NCI-H345 treated with DMSO at 0.1 percent for 48 hours (cell line): ENCODE results near the gene KCNQ1OT1.

Experiments used
- DNase-seq: peaks from one replicate; lab custom pipeline; 2025; ENCODE audit not compliant: unreplicated experiment; lab: John Stamatoyannopoulos, UW

KCNQ1OT1 gene

DNA sequence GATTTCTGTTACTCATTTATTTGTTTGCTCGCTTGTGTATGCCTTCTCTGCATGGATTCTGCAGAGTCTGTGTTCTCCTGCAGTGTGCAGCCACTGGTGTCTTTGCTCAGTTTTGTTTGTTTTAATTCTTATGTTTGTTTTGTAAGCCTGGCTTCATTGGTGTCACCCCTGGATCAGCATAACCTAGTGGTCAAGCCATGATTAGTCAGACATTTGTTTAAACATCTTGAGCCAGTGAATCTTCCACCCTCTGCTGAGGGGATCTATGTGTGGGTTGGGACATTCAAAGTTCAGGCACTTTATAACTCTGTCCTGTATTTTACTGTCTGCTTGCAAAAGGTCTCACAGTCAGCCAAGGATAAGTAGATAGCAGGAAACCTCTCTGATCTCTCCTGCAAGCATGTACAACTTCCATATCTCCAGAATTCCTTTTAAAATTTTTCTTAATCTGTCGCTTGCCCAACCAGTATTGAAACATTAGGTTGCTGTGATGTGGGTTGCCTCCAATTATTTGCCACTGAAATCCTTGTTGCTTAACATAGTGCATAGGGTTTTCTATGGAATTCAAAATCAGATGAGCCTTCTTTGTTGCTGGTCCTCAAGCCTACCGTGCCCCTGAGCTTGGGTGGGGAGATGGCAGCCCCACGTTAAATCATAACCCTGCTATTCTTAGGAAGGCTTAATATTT is 86.8 kb downstream of the KCNQ1OT1 start:
- DNase-seq: no peak

DNA sequence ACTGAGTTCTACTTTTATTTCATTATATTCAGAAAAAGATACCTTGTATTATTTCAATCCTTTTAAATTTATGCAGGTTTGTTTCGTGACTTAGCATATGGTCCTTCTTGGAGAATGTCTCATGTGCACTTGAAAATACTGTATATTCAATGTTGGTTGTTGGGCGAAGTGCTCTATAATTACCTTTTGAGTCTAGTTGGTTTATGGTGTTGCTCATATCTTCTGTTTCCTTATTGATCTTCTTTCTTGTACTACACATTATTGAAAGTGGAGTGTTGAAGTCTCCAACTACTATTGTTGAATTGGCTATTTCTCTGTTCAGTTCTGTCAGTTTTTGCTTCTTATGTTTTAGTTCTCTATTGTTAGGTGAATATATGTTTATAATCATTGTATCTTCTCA is 90.4 kb downstream of the KCNQ1OT1 start:
- DNase-seq: no peak

DNA sequence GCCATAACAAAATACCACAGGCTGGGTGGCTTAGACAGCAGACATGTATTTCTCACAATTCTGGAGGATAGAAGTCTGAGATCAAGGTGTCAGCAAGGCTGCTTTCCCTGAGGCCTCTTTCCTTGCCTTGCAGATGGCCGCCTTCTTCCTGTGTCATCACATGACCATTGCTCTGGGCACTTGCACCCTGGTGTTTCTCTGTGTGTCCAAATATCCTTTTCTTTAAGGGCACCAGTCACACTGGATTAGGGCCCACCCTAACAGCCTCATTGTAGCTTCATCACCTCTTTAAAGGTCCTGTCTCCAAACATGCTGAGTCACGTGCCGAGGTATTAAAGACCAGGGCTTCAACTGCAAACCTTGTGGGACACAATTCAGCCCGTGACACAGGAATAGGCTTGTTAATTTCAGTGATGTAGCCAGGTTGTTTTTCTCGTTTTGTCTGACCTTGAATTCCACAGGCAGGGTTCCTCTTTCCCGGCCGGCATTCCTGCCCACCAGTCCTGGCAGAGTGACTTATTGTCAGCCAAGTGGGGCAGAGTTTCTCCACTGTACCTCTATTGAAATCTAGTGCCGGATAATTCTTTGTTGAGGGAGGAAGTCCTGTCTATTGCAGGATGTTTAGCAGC is 100.1 kb downstream of the KCNQ1OT1 start:
- DNase-seq: no peak

DNA sequence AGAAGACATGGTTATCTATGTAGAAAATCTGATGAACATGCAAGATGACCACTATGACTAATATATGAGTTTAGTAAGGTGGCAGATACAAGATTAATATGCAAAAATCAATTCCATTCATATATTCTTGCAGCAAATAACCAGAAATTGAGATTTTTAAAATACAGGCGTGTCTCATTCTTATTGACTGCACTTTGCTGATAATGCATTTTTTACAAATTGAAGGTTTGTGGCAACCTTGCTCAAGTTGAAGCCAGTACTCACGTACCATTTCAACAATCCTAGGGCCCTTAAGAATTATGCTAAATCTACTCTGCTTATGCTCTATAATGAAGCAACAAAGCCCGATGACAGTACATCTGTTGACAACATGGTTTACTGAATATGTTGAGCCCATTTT is 104.6 kb downstream of the KCNQ1OT1 start:
- DNase-seq: no peak

DNA sequence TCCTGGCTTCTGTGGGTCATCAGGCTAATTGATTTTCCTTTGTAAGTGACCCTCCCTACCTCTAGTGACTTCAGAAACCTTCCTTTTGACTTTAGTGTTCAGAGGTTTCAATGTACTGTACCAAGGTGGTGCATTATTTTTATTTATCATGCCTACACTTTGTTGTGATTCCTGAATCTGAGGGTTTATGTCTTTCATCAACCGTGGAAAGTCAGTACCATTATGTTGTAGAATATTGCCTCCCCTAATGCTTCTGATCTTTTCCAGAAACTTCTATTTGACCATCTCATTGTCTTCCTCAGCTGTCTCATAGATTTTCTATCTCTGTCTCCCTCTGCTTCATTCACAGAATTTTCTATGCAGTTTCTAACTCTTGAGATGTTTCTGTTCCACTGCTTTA is 105.5 kb downstream of the KCNQ1OT1 start:
- DNase-seq: no peak

DNA sequence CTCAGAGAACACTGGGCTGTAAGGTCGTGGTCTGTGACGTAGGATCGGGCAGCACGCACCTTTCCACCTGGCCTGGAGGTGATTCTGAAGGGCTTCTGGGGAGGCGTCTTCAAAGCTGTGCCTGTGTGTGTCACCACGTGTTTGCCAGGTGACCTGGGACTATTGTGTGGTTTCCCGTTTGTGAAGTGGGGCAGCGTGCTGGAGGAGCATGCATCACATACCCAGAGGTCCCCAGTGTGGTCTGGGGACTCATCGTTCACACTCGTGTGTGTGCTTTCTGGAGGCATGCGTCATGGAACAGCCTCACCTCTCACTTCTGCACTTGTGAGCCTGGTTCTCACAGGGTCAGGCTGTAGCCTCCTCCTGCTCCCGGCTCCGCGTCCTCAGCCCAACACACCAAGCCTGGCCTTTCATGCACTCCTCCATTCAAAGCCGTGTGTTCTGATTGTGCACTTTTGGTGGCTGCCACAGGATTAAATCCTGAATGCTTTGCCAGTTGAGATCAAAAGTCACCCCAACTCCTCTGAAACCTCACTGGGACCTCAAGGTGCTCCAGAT is 106.3 kb downstream of the KCNQ1OT1 start:
- DNase-seq: no peak

DNA sequence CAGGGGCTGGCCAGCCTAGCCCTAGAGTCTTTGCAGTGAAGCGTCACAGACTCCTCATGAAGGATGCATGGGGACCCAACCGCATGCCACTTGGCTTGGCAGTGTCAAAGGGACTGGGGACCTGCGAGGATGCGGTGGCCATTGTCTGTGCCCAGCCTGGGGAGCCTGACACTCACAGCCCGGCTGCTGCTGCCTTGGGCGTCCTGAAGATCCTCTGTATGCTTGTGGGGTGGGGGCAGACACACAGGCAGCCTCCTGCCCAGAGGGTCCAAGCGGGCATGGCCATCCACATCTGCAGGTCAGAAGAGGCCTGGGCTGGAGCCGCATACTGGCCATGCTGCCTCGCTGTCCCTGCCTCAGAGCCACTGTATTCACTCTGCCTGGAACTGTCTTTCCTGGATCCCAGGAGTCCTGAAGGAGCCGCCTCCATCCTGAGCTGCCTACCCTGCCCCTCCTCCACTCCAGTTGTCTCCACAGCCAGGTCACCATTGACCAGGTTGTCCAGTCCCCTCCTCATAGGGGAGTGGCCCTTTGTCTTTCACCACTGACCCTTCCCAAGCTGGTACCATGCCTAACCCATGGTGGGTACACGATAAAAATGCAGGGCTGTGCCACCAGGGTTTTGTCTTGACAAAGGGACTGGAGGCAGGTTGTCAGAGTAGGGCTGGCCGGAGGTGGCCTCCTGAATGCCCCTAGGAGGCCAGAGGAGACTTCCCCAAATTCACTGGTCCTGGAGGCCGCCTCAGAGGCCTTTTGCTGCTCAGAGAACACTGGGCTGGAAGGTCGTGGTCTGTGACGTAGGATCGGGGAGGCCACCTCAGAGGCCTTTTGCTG is 107.0 kb downstream of the KCNQ1OT1 start:
- DNase-seq: no peak

DNA sequence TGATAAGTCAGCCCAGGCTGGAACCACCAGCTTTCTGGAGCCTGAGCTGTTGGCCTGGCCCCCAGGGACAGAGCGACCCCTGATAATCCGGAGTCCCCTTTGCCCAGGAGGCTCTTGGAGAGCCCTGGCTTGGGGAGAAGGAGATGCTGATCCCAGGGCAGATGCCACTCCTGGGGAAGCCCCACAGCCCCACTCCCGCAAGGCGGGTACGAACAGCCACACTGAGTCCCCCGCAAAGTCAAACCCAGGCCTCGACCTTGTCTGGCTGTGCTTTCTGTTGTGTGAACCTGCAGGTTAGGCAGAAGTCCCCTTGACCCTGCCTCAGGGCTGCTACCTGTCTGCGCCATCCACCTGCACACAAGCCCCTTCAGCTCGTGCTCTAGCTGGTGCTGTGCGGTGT is 108.0 kb downstream of the KCNQ1OT1 start:
- no peak for DNase-seq

DNA sequence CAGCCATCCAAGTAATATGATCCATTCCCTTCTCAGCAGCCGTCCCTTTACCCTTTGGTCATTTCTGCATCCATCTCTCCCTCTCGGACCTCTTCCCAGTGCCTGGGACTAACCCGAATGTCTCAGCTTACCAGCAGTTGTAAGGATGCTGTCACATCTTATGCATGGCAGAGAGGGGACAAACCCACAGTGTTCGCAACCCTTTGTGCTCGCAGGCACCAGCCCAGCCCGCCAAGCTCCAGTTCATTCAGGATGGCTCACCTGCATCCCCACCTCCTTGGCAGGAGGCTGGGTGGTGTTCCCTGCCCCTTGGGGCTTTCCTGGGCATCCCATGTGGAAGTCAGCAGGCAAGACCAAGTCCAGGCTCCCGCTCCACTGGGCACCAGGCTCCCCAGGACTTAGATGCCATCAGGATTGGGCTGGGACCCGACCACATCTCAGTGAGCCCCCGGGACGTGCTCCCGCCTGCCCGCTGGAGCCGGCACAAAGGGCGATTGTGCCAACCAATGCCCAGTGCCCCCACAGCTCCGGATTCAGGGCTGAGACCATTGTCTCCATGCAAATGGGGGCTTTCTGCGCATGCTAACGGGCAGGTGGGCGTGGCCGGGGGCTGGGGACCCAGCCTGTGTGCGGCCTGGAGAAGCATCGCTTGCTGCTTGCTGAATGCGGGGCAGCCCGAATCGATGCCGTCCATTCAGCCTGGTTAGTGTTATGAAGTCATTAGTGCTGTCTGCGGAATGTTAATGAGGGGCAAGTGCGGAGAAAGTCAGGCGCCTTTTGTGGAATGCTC is 108.6 kb downstream of the KCNQ1OT1 start:
- DNase-seq: no peak

DNA sequence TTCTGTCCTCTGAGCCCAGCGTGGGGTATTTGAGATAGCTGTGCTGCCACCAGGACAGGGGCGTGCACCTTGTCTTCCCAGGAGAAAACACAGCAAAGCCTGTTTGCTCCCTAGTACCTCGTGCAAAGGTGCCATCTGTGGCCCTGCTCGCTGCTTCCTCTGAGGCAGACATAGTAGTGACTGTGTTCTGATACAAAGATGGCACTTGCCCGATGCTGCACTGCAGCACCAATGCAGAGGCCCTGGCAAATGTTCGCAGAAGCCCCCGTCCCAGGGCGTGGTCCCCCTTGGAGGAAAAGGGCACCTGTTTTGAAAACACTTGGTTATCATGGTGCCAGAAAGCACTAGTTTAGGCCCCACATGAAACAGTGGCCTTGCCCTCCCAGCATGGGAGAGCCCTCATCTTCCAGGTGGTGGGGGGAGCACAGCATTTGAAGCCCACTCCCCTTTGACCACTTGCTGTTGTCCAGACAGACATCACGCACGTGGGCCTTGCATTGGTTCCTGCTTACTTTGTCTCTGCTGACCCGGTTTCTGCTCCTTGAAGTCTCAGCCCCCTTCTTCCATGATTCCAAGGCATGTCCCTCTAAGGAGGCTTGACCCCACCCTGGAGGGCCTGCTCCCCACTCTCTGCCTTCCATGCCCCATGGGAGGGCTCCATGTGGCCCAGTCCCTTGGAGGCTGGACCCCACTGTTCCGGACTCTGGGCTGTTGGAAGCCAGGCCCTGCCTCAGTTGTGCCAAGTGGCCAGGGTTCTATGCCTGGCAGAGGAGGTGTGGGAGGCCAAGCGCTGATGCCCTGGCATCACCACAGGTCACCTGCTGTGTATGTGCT is 109.4 kb downstream of the KCNQ1OT1 start:
- no peak for DNase-seq

DNA sequence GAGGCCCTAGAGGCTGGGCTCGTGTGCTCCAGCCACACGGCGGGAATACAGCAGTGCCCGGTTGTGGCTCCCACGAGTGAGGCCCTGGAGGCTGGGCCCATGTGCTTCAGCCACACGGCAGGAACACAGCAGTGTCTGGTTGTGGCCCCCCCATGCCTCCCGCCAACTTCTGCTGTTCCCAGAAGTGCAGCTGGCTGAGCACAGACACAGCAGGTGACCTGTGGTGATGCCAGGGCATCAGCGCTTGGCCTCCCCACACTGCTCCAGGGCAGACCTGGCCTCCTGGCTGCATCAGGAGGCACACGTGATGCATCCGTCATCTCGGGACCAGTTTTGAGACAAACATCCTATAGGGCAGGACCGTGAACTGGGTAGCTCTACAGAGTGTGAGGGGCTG is 110.3 kb downstream of the KCNQ1OT1 start:
- DNase-seq: no peak

DNA sequence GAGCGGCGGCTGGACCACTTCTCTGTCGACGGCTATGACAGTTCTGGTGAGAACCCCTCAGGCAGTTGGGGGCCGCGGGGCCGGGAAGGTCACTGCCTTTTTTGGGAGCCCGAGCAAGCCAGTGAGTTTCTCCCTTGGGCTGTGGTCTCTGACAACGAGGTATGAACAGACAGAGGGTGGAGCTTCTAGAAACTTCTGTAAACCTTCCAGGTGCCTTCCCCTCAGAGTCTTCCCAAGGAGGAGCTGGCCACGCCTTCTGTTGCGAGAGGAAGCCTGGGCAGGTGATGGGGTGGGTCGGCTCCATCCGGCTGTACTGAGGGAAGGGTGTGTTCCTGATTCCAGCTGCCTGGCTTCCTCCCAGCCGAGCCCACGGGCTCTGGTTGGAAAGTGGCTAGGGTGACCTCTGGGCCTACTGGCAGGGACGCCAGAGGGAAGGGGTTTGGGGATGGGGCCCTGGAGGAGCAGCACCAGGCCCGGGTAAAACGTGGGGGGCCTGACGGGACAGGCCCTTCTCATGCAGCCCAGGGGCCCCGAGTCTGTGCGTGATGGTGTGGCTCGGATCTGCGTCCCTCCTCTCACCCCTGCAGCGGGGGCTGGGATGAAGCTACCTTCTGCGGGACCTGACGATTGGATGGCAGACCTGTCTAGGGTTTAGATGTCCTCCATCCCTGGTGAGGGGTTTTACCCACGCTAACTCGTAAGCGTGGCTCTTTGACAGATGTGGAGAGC is 110.8 kb downstream of the KCNQ1OT1 start:
- no peak for DNase-seq

DNA sequence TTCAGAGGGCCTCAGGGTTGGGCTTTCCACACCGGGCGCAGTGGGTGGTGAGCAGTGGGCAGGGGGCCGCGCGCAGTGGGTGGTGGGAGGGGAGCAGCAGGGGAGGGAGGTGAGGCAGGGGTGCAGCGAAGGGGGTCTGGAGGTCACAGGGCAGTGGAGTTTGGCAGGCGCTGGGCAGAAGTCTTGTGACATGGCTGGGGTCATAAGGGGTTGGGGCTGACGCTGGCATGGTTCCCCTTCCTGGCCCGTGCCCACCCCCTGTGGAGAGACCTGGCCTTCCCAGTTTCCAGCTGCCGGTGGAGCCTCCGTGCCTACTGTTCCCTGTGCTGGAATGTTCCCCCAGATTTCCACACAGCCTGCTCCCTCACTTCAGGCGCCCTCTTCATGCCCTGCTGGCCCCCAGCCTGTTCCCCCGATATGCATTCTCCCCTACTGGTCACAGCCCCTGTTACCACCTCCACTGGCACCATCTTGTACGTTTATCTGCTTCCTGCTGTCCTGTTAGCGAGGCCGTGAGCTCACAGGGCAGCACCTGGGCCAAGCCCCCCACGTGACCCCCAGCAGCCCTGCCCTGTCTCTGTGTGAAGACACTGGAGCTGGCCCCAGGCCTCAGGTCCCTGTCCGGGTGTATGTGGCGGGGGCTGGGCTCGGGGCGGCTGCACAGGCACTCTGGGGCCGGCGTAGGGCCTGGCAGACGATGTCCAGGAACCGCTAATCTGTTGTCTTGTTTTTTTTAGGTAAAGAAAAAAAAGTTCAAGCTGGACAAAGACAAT is 111.6 kb downstream of the KCNQ1OT1 start:
- DNase-seq: no peak

DNA sequence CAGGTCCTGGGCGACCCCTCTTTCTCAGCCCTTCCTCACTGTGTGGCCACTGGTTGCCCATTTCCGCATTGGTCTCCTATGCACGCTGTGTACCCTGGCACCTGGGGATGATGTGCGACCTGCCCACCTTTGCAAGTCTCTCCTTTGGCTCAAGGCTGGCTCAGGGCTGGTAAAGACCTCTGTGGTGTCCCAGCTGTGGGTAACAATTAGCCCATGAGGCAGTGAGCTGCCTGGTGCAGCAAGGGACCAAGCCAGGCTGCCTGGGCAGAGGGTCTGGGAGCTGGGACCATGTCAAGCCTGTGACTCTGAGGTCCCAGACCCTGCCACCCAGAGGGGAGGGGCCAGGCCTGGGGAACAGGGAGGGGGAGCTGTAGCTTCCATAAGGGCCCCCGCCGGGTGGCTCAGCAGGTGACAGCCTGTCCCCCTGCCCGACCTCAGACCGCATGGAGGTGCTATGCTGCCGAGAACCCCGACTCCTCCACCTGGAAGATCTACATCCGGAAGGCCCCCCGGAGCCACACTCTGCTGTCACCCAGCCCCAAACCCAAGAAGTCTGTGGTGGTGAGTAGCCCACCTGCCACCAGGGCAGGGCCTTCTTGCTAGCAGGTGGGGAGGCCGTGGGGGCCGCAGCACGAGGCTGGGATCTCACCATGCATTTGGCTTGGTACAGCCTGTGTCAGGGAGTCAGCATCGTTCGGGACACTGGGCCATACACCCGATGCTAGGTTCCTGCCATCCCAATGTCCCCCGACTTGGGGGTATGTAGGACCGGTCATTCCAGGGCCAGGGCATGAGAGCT is 112.5 kb downstream of the KCNQ1OT1 start:
- DNase-seq: no peak

DNA sequence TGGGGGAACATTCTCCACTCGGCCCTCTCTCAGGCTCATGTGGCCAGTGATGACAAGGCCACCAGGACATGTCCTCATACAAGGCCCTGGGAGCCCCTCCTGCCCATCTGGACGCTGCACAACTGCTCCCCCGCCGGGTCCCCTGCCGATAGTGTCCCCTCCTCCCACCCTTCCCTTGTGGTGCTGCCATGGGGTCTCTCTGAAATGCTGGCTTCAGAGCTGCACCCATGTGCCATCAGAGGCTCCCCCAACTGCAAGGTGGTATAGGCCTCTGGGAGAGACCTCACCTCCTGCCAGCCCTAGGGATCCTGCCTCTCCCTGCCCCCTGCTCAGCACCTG is 113.0 kb downstream of the KCNQ1OT1 start:
- no peak for DNase-seq

DNA sequence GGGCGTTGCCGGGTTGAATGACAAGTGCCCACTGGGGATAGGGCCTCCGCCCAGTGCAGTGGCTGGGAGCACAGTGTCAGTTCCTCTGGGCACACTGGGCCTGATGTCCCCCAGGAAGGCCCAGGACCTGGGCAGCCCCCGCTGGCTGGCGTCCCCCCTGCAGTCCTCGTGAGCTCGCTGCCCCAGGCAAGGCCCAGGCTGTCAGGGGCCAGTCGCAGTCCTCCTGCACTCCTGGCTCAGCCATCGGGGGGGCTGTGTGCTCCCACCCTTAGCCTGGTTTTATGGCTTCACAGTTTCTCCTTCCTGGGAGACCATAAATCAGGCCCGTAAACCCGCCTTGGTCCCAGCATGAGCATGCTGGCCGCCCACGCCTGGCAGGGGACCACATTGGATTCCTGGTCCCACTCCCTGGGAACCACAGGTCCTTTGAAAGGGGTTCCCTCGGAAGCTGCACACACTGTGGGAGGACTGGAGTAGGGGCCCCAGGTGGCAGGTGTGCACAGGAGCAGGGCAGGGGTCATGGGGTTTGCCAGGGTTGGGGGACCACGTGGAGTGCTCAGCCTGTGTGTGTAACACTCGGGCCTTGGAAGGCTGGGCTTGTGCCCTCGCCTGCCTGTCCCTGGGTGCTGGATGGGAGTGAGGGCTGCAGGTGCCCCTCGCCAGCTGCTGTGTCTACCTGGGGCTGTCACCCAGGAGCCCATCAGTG is 113.6 kb downstream of the KCNQ1OT1 start:
- DNase-seq: no peak

DNA sequence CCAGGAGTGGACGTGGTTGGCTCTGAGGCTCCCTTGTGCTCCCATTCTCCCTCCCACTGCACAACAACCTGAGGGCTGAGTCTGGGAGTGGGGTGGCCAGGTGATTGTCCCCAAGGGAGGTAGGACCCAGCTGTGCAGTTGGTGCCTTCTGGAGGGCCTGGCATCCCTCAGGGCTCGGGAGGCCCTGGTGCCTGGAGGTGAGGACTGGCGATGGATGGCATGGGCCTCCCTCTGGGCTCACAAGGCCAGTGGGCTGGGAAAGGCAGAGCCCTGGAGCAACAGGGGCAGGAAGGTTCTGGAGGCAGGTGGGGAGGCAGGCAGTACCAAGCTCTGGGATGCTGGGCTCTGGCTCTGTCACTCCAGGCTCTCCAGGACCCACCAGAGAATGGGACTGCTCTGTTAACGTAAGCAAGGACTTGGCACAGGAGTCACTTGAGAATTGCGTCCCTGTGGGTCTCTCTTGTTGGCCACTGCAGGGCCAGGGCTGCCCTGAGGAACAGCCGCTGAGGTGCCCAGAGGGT is 114.2 kb downstream of the KCNQ1OT1 start:
- no peak for DNase-seq
